ELF-1 (cell line): ENCODE data around the gene ODF2.

ENCODE experiments used
- DNase-seq: peaks from one replicate; pipeline ENCODE4 v3.0.0-alpha.2; 2016; ENCODE audit warnings: low read depth, low spot score

The ODF2 gene

DNA sequence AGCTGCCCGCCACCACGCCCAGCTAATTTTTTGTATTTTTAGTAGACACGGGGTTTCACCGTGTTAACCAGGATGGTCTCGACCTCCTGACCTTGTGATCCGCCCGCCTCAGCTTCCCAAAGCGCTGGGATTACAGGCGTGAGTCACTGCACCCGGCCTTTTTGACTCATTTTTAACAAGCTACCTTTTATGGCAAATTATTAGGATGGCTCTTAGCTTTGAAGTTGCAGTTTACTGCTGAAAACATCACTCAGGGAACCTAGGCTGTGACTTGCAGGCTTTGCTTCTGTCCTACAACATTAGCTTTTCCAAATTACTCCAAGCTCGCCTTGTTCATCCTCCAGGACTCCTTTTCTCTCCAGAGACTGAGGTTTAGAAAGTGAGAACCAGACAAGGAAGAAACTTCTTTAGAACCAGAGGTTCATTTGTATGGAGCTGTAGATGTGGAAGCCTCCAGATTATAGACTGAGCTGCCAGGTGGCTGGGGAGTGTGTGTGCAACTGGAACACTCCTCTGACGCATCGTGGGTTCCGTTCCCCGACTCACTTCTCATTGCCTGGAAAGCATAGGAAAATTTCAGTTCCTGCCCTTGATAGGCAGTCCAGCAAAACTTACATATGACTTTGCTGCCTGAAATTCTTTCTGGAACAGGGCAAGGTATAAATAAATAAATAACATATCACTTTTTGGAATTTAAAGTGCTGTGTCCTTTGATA lies 72.8 kb downstream of the ODF2 start:
- peak; percentile 17 for DNase-seq

DNA sequence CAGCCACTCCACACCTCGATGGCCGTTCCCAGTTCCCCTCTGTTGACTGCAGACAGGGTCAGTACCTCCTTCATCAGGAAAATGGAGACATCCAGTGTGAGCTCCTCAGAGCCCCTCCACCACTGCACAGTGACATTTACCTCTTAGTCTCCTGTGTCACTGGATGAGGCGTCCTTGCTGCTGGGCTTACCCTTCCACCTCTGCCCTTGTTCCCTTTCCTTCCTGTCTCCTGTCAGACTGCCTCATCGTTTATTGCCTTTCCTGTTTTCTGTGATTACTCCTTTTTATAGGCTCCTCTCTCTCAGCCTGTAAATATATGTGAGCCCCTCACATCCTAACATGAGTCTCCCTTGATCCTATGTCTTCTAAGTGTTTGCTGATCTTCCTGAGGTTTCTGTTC lies 73.4 kb downstream of the ODF2 start:
- DNase-seq: no peak

DNA sequence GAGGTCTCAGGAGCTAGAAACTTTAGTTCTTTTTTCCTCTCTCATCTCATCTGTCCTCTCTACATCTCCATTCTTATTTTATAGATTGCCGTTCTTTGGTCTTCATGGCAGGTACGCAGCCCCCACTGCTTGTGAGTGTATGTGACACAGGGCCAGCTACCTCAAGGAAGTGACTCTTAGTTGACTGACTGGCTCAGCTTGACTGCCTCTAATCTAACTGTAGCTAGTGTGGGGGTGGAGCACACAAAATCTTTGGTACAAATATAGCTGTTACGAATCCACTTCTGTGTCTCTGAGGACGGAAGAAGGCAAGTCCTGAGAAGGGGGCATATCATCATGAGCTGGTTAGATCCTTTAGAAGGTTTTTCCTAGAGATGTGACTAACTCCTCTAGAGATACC lies 76.8 kb downstream of the ODF2 start:
- no peak for DNase-seq

DNA sequence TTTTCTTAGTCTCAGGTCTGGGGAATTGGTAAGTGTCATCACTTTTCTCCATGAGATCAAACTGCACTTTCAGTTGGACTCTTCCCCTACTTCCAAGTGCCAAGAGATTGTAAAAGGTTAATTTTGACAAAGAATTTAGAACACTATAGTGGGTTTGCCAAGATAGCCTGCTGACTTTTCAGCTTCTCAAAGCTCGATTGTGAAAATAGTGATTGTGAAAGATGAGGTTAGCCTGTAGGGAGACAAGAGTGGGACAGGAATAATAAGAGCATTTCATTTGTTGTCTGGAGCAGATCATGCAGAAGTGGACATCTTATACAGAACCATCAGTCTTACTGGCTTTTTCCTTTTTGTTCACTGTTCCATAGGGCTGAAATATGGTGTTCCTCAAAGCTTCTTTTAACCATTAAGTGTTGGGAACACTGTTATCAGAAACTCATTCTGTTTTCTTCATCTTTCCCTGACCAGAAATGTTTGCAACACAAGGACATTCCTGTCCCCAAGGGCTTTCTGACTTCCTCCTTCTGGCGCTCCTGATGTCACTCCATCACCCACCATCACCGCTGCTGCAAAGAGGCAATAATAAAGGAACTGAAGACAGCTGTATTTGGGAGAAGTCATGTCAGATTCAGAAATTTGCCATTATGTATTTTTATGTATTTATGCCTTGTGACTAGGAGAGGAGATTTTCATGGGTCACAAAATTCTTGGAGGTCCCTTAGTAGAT lies 85.0 kb downstream of the ODF2 start:
- DNase-seq: no peak

DNA sequence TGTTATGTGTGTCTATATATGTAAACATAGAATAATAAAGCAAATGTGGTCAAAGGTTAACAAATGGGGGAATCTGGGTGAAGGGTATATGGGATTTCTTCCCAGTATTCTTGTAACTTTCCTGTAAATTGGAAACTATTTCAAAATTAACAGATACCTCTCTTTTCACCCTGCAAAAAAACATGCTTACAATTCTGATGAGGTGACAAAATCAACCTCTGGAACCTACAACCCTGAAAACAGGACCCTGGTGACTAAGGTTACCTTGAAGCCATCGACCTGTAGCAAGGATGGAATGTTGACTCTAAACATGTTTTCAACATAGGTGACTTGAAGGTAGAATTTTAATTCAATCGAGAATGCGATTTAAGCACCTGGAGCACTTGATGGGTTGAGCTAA lies 90.7 kb downstream of the ODF2 start:
- no peak for DNase-seq

DNA sequence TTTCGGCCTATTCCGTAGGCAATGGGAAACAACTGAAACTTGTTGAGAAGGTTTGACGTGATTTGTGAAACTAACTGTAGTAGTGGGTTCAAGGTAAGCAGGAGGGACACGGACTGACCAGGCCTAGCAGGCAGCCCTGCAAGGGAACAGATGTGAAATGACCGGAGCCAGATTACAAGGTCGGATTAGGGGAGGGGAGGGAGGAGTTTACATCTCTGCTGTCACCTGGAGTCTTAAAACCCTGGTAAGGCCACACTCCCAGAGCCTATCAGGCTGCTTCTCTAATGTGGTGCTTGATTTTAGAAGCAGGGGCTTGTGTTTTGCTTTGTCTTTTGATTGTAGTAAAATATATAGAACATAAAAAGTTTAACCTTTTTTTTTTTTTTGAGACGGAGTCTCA lies 93.1 kb downstream of the ODF2 start:
- no peak for DNase-seq

DNA sequence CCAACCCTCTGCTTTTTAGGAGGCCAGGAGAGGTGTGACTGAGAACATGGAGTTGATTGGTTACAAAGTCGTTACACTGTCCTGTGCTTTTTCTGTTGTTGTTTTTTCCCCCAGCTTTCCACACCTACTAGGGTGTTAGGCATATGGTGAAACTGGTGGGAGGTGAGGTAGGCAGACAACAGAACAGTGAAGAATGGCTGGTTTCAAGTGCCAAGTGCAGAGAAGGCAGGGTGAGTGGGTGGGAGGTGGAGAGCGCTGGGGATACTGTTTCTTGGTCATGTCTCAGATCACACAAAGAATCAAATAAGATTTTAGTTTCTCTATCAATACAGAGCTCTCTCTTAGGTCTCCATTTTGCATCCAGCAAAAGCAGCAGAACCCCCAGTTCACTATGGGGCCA lies 94.4 kb downstream of the ODF2 start:
- no peak for DNase-seq
